ENCODE data around the gene UPF1.

The UPF1 gene

DNA sequence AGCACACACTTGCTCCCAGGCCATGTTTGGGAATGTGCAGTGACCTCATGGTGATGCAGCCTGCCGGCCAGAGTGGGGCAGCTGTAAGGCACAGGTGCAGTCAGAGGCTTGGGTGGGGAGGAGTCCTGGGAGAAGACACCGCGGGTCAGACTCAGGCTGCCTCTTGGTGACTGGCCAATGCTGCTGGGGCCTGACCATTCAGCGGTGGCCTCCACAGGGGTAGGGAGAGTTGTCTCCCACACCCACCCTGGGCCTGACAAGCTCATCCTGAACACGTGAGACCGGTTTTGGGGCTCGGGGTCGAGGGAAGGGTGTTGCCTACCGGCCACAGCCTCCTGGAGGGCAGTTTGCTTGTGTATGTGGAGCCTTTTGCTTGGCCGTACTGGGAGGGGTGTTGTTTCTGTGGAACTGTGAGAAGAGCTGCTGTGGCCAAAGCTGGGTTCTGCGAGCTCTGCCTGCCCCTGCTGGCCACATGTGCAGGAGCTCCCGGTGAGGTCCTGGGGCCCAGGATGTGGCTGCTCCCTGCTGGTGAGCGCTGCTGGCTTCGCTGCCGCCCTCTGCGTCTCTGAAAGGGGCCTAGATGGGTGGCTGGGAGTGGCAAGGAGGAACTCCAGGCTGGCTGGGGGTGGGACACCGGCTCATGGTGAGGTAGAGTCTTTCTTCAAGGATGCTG, 22.1 kb downstream of the UPF1 start:
- TF ChIP-seq, protein P1, sequence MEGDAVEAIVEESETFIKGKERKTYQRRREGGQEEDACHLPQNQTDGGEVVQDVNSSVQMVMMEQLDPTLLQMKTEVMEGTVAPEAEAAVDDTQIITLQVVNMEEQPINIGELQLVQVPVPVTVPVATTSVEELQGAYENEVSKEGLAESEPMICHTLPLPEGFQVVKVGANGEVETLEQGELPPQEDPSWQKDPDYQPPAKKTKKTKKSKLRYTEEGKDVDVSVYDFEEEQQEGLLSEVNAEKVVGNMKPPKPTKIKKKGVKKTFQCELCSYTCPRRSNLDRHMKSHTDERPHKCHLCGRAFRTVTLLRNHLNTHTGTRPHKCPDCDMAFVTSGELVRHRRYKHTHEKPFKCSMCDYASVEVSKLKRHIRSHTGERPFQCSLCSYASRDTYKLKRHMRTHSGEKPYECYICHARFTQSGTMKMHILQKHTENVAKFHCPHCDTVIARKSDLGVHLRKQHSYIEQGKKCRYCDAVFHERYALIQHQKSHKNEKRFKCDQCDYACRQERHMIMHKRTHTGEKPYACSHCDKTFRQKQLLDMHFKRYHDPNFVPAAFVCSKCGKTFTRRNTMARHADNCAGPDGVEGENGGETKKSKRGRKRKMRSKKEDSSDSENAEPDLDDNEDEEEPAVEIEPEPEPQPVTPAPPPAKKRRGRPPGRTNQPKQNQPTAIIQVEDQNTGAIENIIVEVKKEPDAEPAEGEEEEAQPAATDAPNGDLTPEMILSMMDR (IDR thresholded peaks at IDR 0.05; ENCODE audit: low read length), result no peak
- TF ChIP-seq EZH2phosphoT487 (IDR thresholded peaks at IDR 0.05; ENCODE audit: low read length) (no peak), EZH2 (optimal IDR thresholded peaks at IDR 0.05; ENCODE audit: low read depth, low read length) (no peak)
- peaks cover 28% of the 10 kb centered on the region for H3K36me3 ChIP-seq (replicated peaks; ENCODE audit: insufficient read depth, low read length)
- peaks cover 12% of the 10 kb centered on the region for H4K20me1 ChIP-seq (ENCODE audit: insufficient read depth, low read length)
- H3K4me1 ChIP-seq (ENCODE audit: low read length), result peaks cover 11% of the 10 kb centered on the region
- no peak overlapping the region for H3K9ac ChIP-seq (ENCODE audit: low read length)
- DNase-seq, result no peak
- no peak overlapping the region for H3K4me3 ChIP-seq (ENCODE audit: low read length)
- no peak overlapping the region for H2AFZ ChIP-seq (ENCODE audit: low read length)
- H3K27ac ChIP-seq (ENCODE audit: low read length), result no peak overlapping the region
- no peaks in the 10 kb centered on the region for H3K9me3 ChIP-seq (replicated peaks; ENCODE audit: insufficient read depth, low read length)
- no peaks in the 10 kb centered on the region for H3K9me2 ChIP-seq (replicated peaks; ENCODE audit: insufficient read depth, low read length)
- no peaks in the 10 kb centered on the region for H3F3A ChIP-seq (ENCODE audit: insufficient read depth, low read length)
- H3K4me2 ChIP-seq (ENCODE audit: low read depth, low read length), result no peak overlapping the region
- H3K79me2 ChIP-seq (ENCODE audit: low read length), result peaks cover 88% of the 10 kb centered on the region
- no peaks in the 10 kb centered on the region for H3K27me3 ChIP-seq (replicated peaks; ENCODE audit: insufficient read depth, low read length)

DNA sequence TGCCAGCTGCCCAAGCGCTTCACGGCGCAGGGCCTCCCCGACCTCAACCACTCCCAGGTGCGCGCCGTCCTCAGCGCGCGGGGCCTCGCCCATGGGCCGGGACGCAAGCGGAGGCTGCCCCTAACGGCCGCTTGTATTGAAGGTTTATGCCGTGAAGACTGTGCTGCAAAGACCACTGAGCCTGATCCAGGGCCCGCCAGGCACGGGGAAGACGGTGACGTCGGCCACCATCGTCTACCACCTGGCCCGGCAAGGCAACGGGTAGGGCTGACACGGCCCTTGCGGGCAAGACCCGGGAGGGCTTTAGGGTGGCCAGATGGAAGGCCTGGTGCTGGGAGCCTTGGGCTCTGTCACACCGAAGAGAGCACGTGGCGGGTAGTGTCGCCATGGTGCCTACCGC, 23.2 kb downstream of the UPF1 start:
- Histone ChIP-seq H3K36me3 (replicated peaks; ENCODE audit: insufficient read depth, low read length) (peaks cover 31% of the 10 kb centered on the region), H3K4me1 (ENCODE audit: low read length) (peaks cover 12% of the 10 kb centered on the region), H3K79me2 (ENCODE audit: low read length) (peaks cover 88% of the 10 kb centered on the region), H3K27ac (ENCODE audit: low read length) (no peak overlapping the region), H2AFZ (ENCODE audit: low read length) (no peak overlapping the region), H3K4me3 (ENCODE audit: low read length) (no peak overlapping the region), H4K20me1 (ENCODE audit: insufficient read depth, low read length) (peaks cover under 1% of the 10 kb centered on the region; the same call in 1 of the 2 replicates), H3K9ac (ENCODE audit: low read length) (no peak overlapping the region), H3K9me2 (replicated peaks; ENCODE audit: insufficient read depth, low read length) (no peaks in the 10 kb centered on the region), H3F3A (ENCODE audit: insufficient read depth, low read length) (0 out of 2 replicates have a peak, but pooled peaks cover 4% of the 10 kb centered on the region), H3K27me3 (replicated peaks; ENCODE audit: insufficient read depth, low read length) (no peaks in the 10 kb centered on the region), H3K4me2 (ENCODE audit: low read depth, low read length) (no peak overlapping the region), H3K9me3 (replicated peaks; ENCODE audit: insufficient read depth, low read length) (no peaks in the 10 kb centered on the region)
- DNase-seq, result no peak
- TF ChIP-seq EZH2 (optimal IDR thresholded peaks at IDR 0.05; ENCODE audit: low read depth, low read length) (no peak), EZH2phosphoT487 (IDR thresholded peaks at IDR 0.05; ENCODE audit: low read length) (no peak)
- TF ChIP-seq, protein P1 (IDR thresholded peaks at IDR 0.05; ENCODE audit: low read length), result no peak

DNA sequence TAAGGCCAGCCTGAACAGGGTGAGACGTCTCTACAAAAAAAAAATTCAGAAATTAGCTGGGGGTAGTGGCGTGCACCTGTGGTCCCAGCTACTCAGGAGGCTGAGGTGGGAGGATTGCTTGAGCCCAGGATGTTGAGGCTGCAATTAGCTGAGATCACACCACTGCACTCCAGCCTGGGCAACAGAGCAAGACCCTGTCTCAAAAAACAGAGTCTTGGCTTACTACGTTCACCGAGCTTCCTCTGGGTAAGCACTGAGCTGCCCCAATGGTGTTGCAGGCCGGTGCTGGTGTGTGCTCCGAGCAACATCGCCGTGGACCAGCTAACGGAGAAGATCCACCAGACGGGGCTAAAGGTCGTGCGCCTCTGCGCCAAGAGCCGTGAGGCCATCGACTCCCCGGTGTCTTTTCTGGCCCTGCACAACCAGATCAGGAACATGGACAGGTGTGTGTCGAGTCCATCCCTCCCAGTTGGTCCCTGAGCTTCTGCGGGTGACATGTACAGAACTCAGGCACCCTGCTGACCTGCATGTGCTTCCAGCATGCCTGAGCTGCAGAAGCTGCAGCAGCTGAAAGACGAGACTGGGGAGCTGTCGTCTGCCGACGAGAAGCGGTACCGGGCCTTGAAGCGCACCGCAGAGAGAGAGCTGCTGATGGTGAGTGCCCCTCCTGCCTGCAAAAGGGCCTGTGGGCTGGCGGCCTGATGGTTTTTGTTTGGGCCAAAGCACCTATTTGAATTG, 24.1 kb downstream of the UPF1 start:
- peaks cover 86% of the 10 kb centered on the region for H3K79me2 ChIP-seq (ENCODE audit: low read length)
- H3K36me3 ChIP-seq (replicated peaks; ENCODE audit: insufficient read depth, low read length), result peaks cover 32% of the 10 kb centered on the region
- no peak overlapping the region for H3K9ac ChIP-seq (ENCODE audit: low read length)
- no peak overlapping the region for H3K4me3 ChIP-seq (ENCODE audit: low read length)
- peaks cover 9% of the 10 kb centered on the region; the same call in 1 of the 2 replicates for H3F3A ChIP-seq (ENCODE audit: insufficient read depth, low read length)
- no peaks in the 10 kb centered on the region for H3K9me2 ChIP-seq (replicated peaks; ENCODE audit: insufficient read depth, low read length)
- TF ChIP-seq EZH2phosphoT487 (IDR thresholded peaks at IDR 0.05; ENCODE audit: low read length) (no peak), EZH2 (optimal IDR thresholded peaks at IDR 0.05; ENCODE audit: low read depth, low read length) (no peak)
- TF ChIP-seq, protein P1 (IDR thresholded peaks at IDR 0.05; ENCODE audit: low read length), result no peak
- H3K27ac ChIP-seq (ENCODE audit: low read length), result no peak overlapping the region
- no peak for DNase-seq
- no peaks in the 10 kb centered on the region for H4K20me1 ChIP-seq (ENCODE audit: insufficient read depth, low read length)
- no peaks in the 10 kb centered on the region for H3K9me3 ChIP-seq (replicated peaks; ENCODE audit: insufficient read depth, low read length)
- H2AFZ ChIP-seq (ENCODE audit: low read length), result no peak overlapping the region
- no peaks in the 10 kb centered on the region for H3K27me3 ChIP-seq (replicated peaks; ENCODE audit: insufficient read depth, low read length)
- H3K4me2 ChIP-seq (ENCODE audit: low read depth, low read length), result no peak overlapping the region
- peaks cover 20% of the 10 kb centered on the region for H3K4me1 ChIP-seq (ENCODE audit: low read length)
